GM19372 (cell line): ENCODE data around the gene DPY19L1.
"Not testable (repeated sequence)": the region's sequence is repeated elsewhere in the genome, so short reads cannot be mapped to it uniquely, and the experiment has no call there.

Experiments used
- ATAC-seq: cut with Tn5 transposase; IDR thresholded peaks from one replicate; pipeline ENCODE4 v1.9.1; 2021; ENCODE audit warnings: mild to moderate bottlenecking, low read depth, moderate library complexity; ENCODE audit not compliant: unreplicated experiment

Gene DPY19L1

DNA sequence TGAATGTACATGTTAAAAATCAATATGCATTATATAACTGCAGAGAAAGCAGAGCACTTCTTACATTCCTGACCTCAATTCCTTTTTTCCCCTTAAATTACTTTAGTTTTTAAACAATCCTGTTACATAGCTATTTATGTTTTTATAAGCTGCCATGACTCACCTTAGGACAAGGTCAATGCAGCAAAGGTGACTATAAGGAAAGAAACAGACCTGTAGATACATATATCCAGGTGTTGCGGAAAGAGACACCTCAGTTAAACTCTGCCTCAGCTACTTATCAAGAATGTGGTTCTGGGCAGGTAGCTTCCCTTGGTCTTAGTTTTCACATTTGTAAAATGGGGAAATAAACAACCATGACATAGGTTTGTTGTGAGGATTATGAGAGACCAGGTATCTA, 105.5 kb downstream of the DPY19L1 start:
- no peak for ATAC-seq

DNA sequence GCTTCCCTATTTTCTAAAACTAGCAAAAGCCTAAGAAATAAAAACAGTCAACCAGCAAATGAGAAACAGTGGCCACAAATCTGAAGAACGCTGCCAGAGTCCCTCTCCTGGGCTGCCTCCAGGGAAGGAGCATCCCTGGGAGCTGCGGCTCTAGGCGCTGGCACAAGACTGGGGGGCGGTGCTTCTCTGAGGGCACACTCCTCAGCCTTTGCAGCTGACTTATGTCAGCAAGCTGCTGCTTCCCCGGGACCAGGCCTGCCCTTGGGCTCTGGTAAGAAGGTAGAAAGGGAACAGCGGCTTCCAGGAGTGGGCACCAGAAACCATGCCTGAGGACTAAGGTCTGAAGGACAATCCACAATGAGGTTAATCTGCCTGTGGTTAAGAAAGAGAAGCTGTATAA, 107.5 kb downstream of the DPY19L1 start:
- not testable (repeated sequence) for ATAC-seq

DNA sequence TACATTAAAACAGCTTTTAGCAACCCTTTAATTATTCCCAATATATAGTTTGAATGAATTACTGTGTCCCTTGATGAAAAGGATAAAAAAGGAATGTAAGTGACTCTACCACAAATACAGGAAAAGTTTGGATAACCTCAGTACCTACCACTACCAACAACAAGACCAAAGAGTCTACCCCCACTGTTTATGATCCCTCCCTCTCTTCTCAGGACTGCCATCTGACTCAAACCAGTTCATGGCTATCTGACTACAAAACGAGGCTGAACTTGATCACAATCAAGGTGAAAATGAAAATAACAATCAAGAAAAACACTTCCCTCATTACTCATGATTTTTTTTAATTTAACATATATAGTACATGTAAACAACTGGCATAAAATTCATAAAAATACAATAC, 108.7 kb downstream of the DPY19L1 start:
- no peak for ATAC-seq

DNA sequence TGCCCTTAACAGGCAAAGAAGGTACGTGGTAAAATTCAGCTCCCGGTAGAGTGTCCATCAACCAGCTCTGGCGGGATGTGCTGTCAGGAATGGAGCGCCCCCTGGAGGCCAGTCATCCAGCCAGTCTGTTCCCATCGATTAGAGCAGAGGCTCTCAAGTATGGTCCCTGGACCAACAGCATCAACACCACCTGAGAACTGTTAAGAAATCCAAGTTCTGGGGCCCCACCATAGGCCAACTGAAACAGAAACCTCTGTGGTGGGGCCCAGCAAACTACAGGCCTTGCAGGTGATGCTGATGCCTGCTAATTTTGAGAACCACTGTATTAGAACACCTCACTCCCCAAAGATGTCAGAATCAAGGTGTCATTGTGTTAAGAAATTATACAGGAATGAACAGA, 109.2 kb downstream of the DPY19L1 start:
- peak; percentile 78 for ATAC-seq

DNA sequence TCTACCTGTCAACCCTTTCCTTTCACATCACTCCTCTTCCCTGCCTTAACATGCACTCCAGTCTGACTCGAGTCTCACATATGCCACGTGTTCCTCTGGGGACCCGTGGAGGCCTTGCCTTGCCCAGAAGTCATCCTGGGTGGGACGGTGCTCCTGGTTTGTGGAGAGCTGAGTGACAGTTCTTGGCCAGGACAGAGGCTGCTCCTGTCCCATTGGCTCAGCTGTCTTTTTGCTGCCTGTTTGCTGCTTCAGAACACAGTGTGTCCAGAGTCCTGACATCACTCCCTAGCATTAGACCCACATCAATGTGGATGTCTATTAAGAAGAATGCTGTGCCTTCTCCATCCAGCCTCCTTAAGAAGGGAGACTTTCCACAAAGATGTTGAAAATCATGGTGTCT, 116.8 kb downstream of the DPY19L1 start:
- not testable (repeated sequence) for ATAC-seq

DNA sequence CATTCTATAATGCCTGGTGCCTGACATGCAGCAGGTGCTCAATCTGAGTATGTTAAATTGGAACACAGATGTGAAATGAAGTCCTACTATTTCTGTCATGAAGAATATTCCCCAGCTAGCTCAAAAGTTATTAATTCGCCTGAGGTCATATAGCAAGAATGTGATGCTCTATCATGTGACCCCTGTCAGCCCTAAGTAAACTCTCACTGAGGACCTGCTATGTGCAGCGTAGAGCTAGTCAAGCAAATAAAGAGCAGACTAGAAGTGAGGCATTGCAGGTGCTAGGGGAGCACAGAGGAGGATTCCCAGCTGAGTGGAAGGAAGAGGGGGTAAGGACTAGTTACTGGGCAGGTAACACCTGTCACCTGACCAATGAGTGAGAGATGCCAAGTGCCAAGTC, 118.2 kb downstream of the DPY19L1 start:
- ATAC-seq: not testable (repeated sequence)

DNA sequence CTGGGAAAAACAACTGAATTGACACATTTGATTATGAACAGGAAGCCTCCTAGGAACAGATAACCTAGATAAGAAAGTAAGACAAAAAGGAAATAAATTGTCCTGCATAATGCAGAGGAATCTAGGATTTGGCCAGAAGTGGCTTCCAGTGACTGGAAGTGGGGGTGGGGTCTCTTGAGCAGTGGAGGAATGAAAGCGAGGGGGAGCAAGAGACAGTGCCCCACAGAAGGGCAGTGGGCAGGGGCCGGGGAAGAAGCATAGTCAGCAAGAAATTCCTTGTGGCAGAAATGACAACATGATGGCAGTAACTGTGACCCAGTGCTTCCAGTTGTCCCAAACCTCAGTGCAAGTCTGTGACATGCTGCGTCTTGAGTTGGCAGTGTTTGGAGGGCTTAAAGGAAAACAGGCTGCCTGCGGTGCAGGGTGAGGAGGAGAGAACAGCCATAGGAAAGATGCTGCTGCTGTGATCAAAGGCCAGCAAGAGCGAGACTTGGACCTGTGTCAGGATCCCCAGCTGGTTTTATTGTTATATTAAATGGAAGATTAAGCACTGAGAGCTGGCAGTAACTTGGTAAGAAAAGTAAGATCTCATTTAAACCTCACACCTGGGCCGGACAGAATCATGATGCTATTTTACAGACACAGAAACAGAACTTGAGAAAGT, 119.0 kb downstream of the DPY19L1 start:
- ATAC-seq: not testable (repeated sequence)

DNA sequence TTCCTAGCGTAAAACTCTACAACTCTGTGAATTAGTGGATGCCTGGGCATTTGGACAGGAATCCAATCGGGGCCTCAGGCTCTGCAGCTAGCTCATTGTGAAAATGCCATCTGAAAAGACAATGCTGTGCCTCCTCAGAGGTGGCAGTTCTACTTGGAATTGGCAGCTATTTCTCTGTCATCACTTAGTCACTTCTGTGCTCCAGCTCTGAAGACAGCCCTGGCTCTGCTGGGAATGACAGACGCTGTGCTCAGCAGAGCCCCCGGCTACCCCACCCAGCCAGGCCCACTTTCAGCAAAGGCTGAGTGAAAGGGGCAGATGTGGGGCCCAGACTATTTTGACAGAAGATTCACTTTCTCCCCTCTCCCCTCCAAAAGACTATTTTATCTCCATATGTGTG, 119.8 kb downstream of the DPY19L1 start:
- not testable (repeated sequence) for ATAC-seq

DNA sequence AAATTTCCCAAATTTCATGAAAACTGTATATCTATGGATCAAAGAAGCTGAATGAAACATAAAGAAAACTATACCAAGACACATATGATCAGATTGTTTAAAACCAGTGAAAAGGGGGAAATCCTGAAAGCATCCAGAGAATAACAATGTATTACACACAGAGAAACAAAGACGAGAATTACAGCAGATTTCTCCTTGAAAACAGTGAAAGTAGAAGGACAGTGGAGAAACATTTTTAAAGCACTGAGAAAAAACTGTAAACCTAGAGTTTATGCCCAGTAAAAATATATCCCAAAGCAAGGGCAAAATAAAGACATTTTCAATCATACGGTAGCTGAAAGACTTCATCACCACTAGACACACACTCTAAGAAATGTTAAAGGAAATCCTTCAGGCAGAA, 121.0 kb downstream of the DPY19L1 start:
- no peak for ATAC-seq

DNA sequence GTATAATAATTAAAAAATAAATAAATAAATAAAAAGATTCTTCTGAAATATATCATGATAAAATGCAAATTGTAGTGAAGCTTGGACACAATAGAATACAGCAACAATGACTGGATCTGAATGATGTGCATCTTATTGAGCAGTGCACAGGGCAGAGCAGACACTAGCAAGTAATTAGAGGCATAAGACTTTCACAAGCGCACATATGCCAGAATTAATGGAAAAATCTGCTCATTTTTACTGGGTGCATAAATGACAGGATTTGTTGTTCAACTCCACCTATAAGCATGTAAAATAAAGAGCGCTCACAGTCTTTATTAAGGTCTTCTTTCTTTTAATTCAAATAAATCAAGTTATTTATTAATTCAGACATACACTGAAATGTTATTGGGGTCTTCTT, 125.0 kb downstream of the DPY19L1 start:
- ATAC-seq: no peak

DNA sequence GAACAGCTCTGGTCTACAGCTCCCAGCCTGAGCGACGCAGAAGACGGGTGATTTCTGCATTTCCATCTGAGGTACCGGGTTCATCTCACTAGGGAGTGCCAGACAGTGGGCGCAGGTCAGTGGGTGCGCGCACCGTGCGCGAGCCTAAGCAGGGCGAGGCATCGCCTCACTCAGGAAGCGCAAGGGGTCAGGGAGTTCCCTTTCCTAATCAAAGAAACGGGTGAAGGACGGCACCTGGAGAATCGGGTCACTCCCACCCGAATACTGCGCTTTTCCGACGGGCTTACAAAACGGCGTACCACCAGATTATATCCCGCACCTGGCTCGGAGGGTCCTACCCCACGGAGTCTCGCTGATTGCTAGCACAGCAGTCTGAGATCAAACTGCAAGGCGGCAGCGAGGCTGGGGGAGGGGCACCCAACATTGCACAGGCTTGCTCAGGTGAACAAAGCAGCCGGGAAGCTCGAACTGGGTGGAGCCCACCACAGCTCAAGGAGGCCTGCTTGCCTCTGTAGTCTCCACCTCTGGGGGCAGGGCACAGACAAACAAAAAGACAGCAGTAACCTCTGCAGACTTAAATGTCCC, 130.9 kb downstream of the DPY19L1 start:
- ATAC-seq: not testable (repeated sequence)

DNA sequence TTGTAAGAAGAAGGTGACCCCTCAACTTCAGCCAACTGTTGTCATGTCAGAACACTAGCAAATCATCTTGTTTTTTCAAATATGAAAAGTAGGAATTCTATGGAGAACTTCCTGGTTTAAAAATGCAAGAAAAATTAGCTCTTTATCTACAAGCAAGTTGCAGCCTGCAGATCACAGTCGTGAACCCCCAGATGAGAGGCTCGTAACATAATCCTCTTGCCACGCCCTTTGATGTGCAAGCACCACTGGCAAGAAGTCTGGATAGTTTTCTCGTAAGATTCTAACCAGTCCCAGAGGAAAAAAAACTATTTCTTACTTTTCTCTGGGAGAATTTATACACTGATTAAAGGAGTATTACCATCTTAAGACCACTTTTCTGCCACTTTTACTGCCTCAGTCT, 132.3 kb downstream of the DPY19L1 start:
- no peak for ATAC-seq

DNA sequence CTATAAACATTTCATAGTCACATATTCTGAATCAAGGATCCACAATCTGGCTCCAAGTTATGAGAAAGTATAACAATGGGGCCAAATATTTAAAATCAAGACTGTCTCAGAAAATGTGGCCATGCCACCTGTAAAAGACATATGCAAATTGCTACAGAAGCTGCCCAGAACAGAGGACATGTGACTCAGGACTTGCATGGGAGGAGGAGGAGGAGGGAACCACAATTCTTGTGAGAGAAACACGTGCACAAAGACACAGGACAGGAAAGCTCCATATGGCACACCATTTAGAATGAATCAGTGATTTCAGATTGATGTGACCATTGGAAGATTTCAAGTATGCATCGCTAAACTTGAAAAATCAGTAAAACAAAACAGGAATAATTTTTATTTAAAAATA, 133.4 kb downstream of the DPY19L1 start:
- ATAC-seq: not testable (repeated sequence)

DNA sequence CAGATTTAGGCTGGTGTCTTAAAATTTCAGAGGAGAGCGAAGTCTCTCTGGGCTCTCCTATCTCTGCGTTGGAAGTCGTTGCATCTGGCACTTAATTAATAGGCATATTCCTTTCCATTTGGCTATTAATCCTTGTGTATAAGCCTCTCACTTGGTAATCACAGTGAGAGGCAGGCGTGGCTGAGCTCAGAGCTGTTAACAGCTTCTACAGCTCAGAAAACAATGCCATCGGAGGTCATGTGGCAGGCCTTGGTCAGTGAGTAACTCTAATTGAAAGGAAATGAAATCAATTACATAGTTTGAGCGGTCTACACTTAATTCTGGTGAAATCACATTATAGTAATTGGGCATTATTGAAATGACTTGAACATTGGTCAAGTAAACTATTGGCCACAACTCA, 135.1 kb downstream of the DPY19L1 start:
- no peak for ATAC-seq

DNA sequence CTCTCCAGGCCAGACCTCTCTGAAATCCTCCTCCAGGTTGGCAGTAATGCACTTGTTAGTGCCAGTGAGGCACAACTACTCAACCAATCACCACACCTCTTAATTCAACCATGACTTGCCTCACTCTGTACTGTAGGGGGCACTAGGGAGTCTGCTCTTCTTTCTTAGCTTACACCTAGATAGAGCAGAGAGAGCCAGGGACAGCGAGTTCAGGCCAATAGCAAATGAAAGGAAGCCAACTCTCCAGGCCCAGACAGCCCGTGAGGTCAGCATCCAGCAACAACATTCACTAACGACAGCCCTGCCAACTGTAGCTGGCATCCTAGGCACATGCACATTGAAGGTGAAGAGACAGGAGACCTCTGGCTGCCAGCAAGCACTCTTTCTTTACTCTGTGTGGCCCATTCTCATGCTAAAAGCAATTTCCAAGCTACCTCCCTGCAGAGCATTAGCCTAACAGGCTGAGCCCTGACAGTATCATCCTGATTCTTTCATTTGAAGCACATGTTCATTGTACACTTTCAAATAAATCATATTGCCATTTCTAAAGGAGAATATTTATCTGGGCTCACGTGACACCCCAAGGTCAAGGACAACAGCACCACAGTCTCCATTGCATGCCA, 136.3 kb downstream of the DPY19L1 start:
- ATAC-seq: no peak

DNA sequence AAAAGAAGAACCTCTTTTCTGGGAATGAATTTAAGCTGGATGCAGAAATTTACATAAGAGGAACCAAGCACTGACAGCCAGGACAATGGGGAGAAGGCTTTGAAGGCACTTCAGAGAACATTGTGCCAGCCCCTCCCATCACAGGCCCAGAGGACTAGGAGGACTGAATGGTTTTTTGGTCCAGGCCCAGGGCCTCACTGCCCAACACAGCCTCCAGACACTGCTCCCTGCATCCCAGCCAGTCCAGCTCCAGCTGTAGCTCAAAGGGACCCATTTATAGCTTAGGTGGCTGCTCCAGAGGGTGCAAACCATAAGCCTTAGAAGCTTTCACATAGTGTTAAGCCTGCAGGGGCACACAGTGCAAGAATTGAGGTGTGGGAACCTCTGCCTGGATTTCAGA, 142.1 kb downstream of the DPY19L1 start:
- no peak for ATAC-seq

DNA sequence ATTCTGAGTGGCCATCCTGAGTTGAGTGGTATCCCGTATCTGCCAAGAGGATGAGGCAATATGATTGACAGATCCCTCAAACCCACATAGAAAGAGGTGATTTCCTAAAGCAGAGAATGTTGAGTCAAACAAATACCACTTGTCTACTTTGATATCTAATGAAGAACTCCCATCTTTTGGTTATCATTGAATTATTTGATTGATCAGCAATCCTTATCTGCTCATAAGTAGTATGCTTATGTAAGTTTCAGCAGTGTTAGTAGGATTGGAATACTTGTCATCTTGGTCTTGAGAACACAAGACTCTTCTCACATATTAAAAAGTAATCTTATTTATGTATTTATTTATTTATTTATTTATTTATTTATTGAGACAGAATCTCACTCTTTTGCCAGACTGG, 147.3 kb downstream of the DPY19L1 start:
- ATAC-seq: no peak

DNA sequence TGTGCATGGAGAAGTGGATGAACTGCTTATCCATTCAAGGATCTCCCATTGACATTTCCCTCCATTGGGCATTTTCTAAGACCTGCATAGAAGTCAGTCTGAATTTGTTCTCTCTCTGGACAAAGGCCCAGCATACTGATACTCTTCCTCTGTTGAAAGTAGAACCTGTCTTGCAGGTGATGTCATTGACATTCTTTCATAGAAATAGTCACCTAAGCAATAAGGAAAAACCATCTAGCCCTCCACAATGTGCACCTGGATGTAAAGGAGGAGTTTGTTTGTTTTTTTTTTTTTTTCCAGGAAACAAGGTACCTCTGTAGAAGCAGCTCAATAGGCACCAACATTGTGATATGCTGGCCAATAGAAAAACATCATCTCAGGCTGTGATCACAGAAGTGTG, 150.4 kb downstream of the DPY19L1 start:
- no peak for ATAC-seq

DNA sequence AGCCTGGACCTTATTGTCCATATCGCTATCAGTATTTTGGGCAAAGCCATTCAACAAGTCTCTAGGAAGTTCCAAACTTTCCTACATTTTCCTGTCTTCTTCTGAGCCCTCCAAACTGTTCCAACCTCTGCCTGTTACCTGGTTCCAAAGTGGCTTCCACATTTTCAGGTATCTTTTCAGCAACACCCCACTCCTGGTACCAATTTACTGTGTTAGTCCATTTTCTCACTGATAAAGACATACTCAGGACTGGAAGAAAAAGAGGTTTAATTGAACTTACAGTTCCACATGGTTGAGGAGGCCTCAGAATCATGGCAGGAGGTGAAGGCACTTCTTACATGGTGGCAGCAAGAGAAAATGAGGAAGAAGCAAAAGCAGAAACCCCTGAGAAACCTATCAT, 153.4 kb downstream of the DPY19L1 start:
- ATAC-seq: not testable (repeated sequence)

DNA sequence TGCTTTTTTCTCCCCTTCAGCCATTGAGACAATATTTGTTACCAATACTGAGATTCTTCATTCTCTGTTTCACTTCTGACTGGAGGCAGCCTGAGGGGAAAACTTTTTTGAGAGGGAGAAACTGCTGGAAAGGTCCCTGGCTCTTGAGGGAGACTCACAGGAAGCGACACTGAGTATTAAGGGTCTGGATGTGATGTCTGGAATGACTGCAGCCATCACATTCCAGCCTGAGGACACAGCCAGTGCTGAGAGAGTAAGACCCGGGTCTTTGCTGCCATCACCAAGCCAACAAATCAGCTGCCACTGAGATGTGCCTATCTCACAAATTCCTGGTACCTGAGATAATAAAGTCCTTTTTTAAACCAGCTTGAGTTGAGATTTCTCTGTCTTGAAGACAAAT, 157.4 kb downstream of the DPY19L1 start:
- no peak for ATAC-seq

DNA sequence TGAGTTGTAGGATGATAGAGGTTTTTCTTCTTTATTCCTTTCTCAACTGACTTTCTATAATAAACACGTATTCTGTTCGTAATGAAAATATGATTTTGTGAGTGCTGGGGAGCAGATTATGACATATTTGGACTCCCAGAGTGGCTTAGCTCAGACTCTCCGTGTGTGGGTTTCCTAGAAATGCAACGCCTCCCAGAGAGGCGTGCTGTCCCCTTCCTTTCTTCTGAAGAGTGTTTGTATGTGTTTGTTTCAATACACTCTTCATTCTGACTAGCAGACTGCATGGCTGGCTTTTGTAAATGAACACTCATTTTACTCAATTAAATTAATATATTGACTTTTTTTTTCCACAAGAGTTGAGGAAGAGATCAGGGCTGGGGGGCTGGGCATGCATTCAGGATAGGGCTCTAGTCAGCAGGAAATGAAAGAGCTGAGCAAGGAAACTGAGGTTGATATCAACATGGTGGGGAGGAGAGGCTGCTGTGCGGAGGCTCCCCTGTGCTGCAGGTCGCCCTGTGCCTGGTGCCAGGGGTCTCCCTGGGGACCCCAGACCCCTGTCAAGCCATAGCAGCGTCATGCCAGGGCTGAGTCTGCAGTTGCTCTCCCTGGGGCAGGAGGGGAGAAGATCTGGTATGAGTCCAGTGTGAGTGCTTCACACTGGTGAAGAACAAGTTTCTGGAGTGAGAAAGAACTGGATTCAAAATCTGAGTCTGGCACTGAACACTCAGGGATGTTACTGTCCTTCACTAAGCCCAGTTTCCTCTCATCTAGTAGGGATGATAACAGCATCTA, 158.1 kb downstream of the DPY19L1 start:
- ATAC-seq: not testable (repeated sequence)
